PC-3 (cell line): ENCODE data around the gene CAVIN1. TPM values are rescaled to one million over a fixed set of nuclear protein-coding genes. Genes with fewer than 3 reads are reported as not detected.
"Not testable (repeated sequence)": the region's sequence is repeated elsewhere in the genome, so short reads cannot be mapped to it uniquely, and the experiment has no call there.

Experiments used
- ATAC-seq: fragments of 200-7000 bp; cut with Tn5 transposase; 2 replicates; pipeline ENCODE4 v1.9.1; 2020; ENCODE audit warnings: mild to moderate bottlenecking, moderate library complexity
- BruUV-seq: library from RNA; stranded (reverse); fragments of 400-500 nt; replicated peaks from 2 replicates; lab custom pipeline; 2021; lab: Mats Ljungman, UMichigan
- CTCF ChIA-PET: fragments of 300-600 bp; sonication (Branson Sonifier 250); formaldehyde crosslinking; loops from one replicate; lab custom pipeline; 2022; ENCODE audit warnings: antibody characterized with exemption; lab: Charles Lee
- POLR2A ChIA-PET: fragments of 300-600 bp; sonication (Branson Sonifier 250); formaldehyde crosslinking; loops from one replicate; lab custom pipeline; 2022; ENCODE audit warnings: antibody characterized with exemption; ENCODE audit not compliant: unreplicated experiment; lab: Charles Lee
- DNase-seq: peaks from one replicate; pipeline ENCODE4 v3.0.0-alpha.2; 2015
- H2AFZ ChIP-seq: fragments of 300-600 bp; sonication (generic); 2 replicates; pipeline ENCODE4 v1.6.0; 2016; ENCODE audit warnings: antibody characterized with exemption, low read length
- H3F3A ChIP-seq: fragments of 300-600 bp; sonication (generic); one replicate; pipeline ENCODE4 v1.6.0; 2017; ENCODE audit warnings: antibody characterized with exemption, low read length, control low read depth, mild to moderate bottlenecking; ENCODE audit not compliant: unreplicated experiment
- H3K27ac ChIP-seq: fragments of 300-600 bp; sonication (generic); 2 replicates; pipeline ENCODE4 v1.5.1; 2016; ENCODE audit warnings: mild to moderate bottlenecking, low read length
- H3K27me3 ChIP-seq: fragments of 300-600 bp; sonication (generic); 2 replicates; pipeline ENCODE4 v1.6.1; 2016; ENCODE audit warnings: low read length, mixed read lengths
- H3K36me3 ChIP-seq: fragments of 300-600 bp; sonication (generic); 2 replicates; pipeline ENCODE4 v1.6.1; 2016; ENCODE audit warnings: low read depth, mixed run types, low read length, mixed read lengths
- H3K4me1 ChIP-seq: fragments of 300-600 bp; sonication (generic); 2 replicates; pipeline ENCODE4 v1.5.1; 2016; ENCODE audit warnings: low read length; ENCODE audit not compliant: insufficient read depth
- H3K4me2 ChIP-seq: fragments of 300-600 bp; sonication (generic); 2 replicates; pipeline ENCODE4 v1.6.0; 2016; ENCODE audit warnings: low read length
- H3K4me3 ChIP-seq: fragments of 300-600 bp; sonication (generic); 2 replicates; pipeline ENCODE4 v1.5.1; 2016; ENCODE audit warnings: mild to moderate bottlenecking, low read length, mixed read lengths
- H3K79me2 ChIP-seq: fragments of 300-600 bp; sonication (generic); 2 replicates; pipeline ENCODE4 v1.6.1; 2017; ENCODE audit warnings: low read length, mixed read lengths
- H3K9ac ChIP-seq: fragments of 300-600 bp; sonication (generic); 2 replicates; pipeline ENCODE4 v1.6.0; 2016; ENCODE audit warnings: mild to moderate bottlenecking, low read length
- H3K9me2 ChIP-seq: fragments of 300-600 bp; sonication (generic); replicated peaks from 2 replicates; pipeline ENCODE4 v1.6.1; 2016; ENCODE audit warnings: mixed run types, low read length, mixed read lengths
- H3K9me3 ChIP-seq: fragments of 300-600 bp; sonication (generic); 2 replicates; pipeline ENCODE4 v1.6.1; 2016; ENCODE audit warnings: low read length, mixed read lengths
- H4K20me1 ChIP-seq: fragments of 300-600 bp; sonication (generic); 2 replicates; pipeline ENCODE4 v1.6.1; 2016; ENCODE audit warnings: low read length, mixed read lengths
- CTCF ChIP-seq: fragments of 300-600 bp; sonication (generic); conservative IDR thresholded peaks from 2 replicates; pipeline ENCODE4 v1.5.1; 2017; ENCODE audit warnings: antibody characterized with exemption, low read depth, mild to moderate bottlenecking, low read length
- EZH2 ChIP-seq: fragments of 300-600 bp; sonication (generic); IDR thresholded peaks from one replicate; pipeline ENCODE4 v1.6.1; 2017; ENCODE audit warnings: antibody characterized with exemption, mild to moderate bottlenecking, low read length; ENCODE audit not compliant: unreplicated experiment
- EZH2phosphoT487 ChIP-seq: fragments of 300-600 bp; sonication (generic); IDR thresholded peaks from 2 replicates; pipeline ENCODE4 v1.6.1; 2018; ENCODE audit warnings: mild to moderate bottlenecking, antibody characterized with exemption, low read length, borderline replicate concordance
- intact Hi-C: fragments of 100-400 bp; cut with micrococcal nuclease; formaldehyde crosslinking; loops from 2 replicates; pipeline ENCODE4 v1.9.0; 2023
- total RNA-seq: library from RNA; depleted of rRNA; stranded (reverse); fragments of >200 nt; gene quantifications from 2 replicates; pipeline ENCODE4 v1.2.3, GENCODE V29; 2014

Gene CAVIN1
- total RNA-seq, 1 experiment from 2014 or later = not detected

GRCh38 chr17:42402117-42402516, 20.9 kb downstream of the CAVIN1 start:
- ChIA-PET POLR2A (no interaction called here), CTCF (no interaction called here)
- no peaks in the 10 kb centered on the region for H3K9me3 ChIP-seq
- no peaks in the 10 kb centered on the region for H3K27me3 ChIP-seq
- TF ChIP-seq EZH2 (no peak), CTCF (no peak)
- BruUV-seq = no TSS peak
- no peak overlapping the region for H3K4me3 ChIP-seq
- no peaks in the 10 kb centered on the region for H4K20me1 ChIP-seq
- DNase-seq = no peak
- H3K36me3 ChIP-seq = no peaks in the 10 kb centered on the region
- no peak overlapping the region for H2AFZ ChIP-seq
- no peak overlapping the region for H3K27ac ChIP-seq
- intact Hi-C loops = no loop called here
- H3K79me2 ChIP-seq = no peaks in the 10 kb centered on the region
- H3K9ac ChIP-seq = no peak overlapping the region
- no peaks in the 10 kb centered on the region for H3K4me1 ChIP-seq
- no peaks in the 10 kb centered on the region for H3K9me2 ChIP-seq
- H3K4me2 ChIP-seq = no peak overlapping the region
- H3F3A ChIP-seq = no peaks in the 10 kb centered on the region
- no peak for ATAC-seq

GRCh38 chr17:42400844-42401375, 22.1 kb downstream of the CAVIN1 start:
- H3K27ac ChIP-seq, H3F3A ChIP-seq, H3K9ac ChIP-seq, H4K20me1 ChIP-seq, DNase-seq, BruUV-seq, H3K79me2 ChIP-seq, H3K9me2 ChIP-seq, CTCF ChIA-PET, H3K36me3 ChIP-seq, H3K4me1 ChIP-seq, POLR2A ChIA-PET, H3K27me3 ChIP-seq, ATAC-seq, H3K4me3 ChIP-seq, H3K4me2 ChIP-seq, H2AFZ ChIP-seq, intact Hi-C loops, H3K9me3 ChIP-seq: not testable (repeated sequence)

- ChIA-PET CTCF (no interaction called here), POLR2A (no interaction called here)
- BruUV-seq = no TSS peak
- Histone ChIP-seq H3K27ac (no peak overlapping the region), H3F3A (no peaks in the 10 kb centered on the region), H3K4me2 (no peak overlapping the region), H3K9me3 (no peaks in the 10 kb centered on the region), H3K4me3 (no peak overlapping the region), H3K4me1 (no peaks in the 10 kb centered on the region), H3K36me3 (no peaks in the 10 kb centered on the region), H4K20me1 (no peaks in the 10 kb centered on the region), H3K9ac (no peak overlapping the region), H2AFZ (no peak overlapping the region), H3K27me3 (no peaks in the 10 kb centered on the region), H3K9me2 (no peaks in the 10 kb centered on the region), H3K79me2 (no peaks in the 10 kb centered on the region)
- TF ChIP-seq EZH2 (no peak), CTCF (no peak), EZH2phosphoT487 (no peak)
- no peak for ATAC-seq
- intact Hi-C loops = no loop called here
- no peak for DNase-seq
These were observed 22.9 kb downstream of the CAVIN1 start for GRCh38 chr17:42399948-42400843.
